Measurements from ENCODE around the gene TNNT1.

- TF ChIP-seq, protein P1, sequence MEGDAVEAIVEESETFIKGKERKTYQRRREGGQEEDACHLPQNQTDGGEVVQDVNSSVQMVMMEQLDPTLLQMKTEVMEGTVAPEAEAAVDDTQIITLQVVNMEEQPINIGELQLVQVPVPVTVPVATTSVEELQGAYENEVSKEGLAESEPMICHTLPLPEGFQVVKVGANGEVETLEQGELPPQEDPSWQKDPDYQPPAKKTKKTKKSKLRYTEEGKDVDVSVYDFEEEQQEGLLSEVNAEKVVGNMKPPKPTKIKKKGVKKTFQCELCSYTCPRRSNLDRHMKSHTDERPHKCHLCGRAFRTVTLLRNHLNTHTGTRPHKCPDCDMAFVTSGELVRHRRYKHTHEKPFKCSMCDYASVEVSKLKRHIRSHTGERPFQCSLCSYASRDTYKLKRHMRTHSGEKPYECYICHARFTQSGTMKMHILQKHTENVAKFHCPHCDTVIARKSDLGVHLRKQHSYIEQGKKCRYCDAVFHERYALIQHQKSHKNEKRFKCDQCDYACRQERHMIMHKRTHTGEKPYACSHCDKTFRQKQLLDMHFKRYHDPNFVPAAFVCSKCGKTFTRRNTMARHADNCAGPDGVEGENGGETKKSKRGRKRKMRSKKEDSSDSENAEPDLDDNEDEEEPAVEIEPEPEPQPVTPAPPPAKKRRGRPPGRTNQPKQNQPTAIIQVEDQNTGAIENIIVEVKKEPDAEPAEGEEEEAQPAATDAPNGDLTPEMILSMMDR (IDR thresholded peaks at IDR 0.05) = no peak
- TF ChIP-seq POLR2A (IDR thresholded peaks at IDR 0.05) (no peak), EP300 (IDR thresholded peaks at IDR 0.05) (no peak)
These were observed 20.1 kb upstream of the TNNT1 start for GRCh38 chr19:55169136-55169535.

All from tibial nerve (tissue), 4 donors.